Common myeloid progenitor, CD34-positive (primary cell): ENCODE results near the gene CDH4.

Experiments
- CTCF ChIA-PET: fragments of 350-600 bp; sonication (Branson Sonifier 250); formaldehyde crosslinking; loops from one replicate; lab custom pipeline; 2021; ENCODE audit warnings: antibody characterized with exemption; lab: Charles Lee
- POLR2A ChIA-PET: fragments of 350-600 bp; sonication (Branson Sonifier 250); formaldehyde crosslinking; loops from one replicate; lab custom pipeline; 2021; ENCODE audit warnings: antibody characterized with exemption; lab: Charles Lee
- DNase-seq, 3 donors: peaks; one replicate each; pipeline versions ENCODE4 v3.0.0 to v3.0.0-alpha.2; 2013
- H3K27ac ChIP-seq, 2 experiments: 1 replicate in 1 of 2; 2 replicates in 1 of 2; pipeline ENCODE4 v1.7.0; 2013; ENCODE audit warnings: inconsistent platforms in 2 of 2, low read length in 2 of 2, mild to moderate bottlenecking in 2 of 2, low read depth in 1 of 2, moderate library complexity in 1 of 2; ENCODE audit not compliant: severe bottlenecking in 2 of 2, insufficient read depth in 1 of 2, poor library complexity in 1 of 2
- H3K27me3 ChIP-seq, 5 experiments: replicated peaks in 2 of 5; 1 replicate in 3 of 5; 2 replicates in 2 of 5; pipeline versions ENCODE4 v1.6.1 to v1.7.0; 2013; ENCODE audit warnings: low read length in 4 of 5, mild to moderate bottlenecking in 2 of 5, moderate library complexity in 2 of 5, inconsistent platforms in 1 of 5; ENCODE audit not compliant: insufficient read depth in 5 of 5, control insufficient read depth in 4 of 5
- H3K36me3 ChIP-seq, 4 experiments: 1 replicate in 2 of 4; 2 replicates in 2 of 4; pipeline versions ENCODE4 v1.6.1 to v1.7.0; 2013; ENCODE audit warnings: low read length in 3 of 4, control low read depth in 1 of 4, mild to moderate bottlenecking in 1 of 4; ENCODE audit not compliant: control insufficient read depth in 4 of 4, insufficient read depth in 4 of 4
- H3K4me1 ChIP-seq, 4 experiments: 1 replicate in 3 of 4; 2 replicates in 1 of 4; pipeline versions ENCODE4 v1.6.1 to v1.7.1; 2013; ENCODE audit warnings: low read length in 3 of 4, mild to moderate bottlenecking in 3 of 4, control low read depth in 1 of 4, inconsistent platforms in 1 of 4, moderate library complexity in 1 of 4; ENCODE audit not compliant: control insufficient read depth in 4 of 4, insufficient read depth in 4 of 4; ENCODE audit errors: control extremely low read depth in 1 of 4
- H3K4me3 ChIP-seq, 7 experiments: 1 replicate in 4 of 7; 2 replicates in 3 of 7; pipeline versions ENCODE4 v1.5.1 to v1.7.0; 2013; ENCODE audit warnings: mild to moderate bottlenecking in 7 of 7, low read length in 6 of 7, moderate library complexity in 6 of 7, inconsistent platforms in 2 of 7, low read depth in 2 of 7, control low read depth in 1 of 7; ENCODE audit not compliant: insufficient read depth in 4 of 7, control insufficient read depth in 1 of 7; ENCODE audit errors: extremely low read depth in 1 of 7
- H3K9me3 ChIP-seq, 5 experiments: 1 replicate in 4 of 5; 2 replicates in 1 of 5; pipeline versions ENCODE4 v1.6.1 to v1.7.1; 2013; ENCODE audit warnings: low read length in 4 of 5, mild to moderate bottlenecking in 2 of 5, inconsistent platforms in 1 of 5, low read depth in 1 of 5, moderate library complexity in 1 of 5; ENCODE audit not compliant: control insufficient read depth in 4 of 5, insufficient read depth in 2 of 5; ENCODE audit errors: control extremely low read depth in 1 of 5
- WGBS: methylation state at CpG from one replicate; pipeline ENCODE4 v1.1.5; 2013; ENCODE audit not compliant: insufficient coverage; 5-methylcytosine and 5-hydroxymethylcytosine counted together

CDH4 gene

DNA sequence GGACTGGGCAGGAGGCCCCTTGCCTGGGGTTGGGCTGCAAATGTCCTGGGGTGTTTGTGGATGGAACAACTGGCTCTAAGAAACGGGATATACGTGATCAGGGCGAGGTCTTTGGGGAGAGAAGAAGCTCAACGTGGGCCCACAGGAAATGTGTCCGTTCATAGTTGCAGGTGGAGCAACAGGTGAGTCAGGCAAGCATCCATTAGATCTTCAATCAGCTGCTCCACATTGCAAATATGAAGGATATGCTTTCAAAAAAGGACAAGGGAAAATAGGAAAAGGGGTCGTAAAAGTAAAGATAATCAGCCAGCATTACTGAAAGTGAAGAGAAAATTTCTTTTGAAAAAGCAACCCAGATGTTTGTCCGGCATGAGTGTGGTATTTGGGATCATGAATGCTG, 251.0 kb downstream of the CDH4 start:
- ChIA-PET CTCF (interaction anchor here (0.9 kb wide), 1 partner anchor 74 kb away, joined by 3 read pairs; no protein-coding TSS in a partner anchor), POLR2A (interaction anchor here (0.6 kb wide), 1 partner anchor 13 kb away, joined by 3 read pairs; no protein-coding TSS in a partner anchor)
- peaks cover 0 to 3% (median 0%) of the 10 kb centered on the region in 5 experiments for H3K27me3 ChIP-seq
- H3K4me1 ChIP-seq: peaks cover 0 to 17% (median 0%) of the 10 kb centered on the region in 4 experiments
- H3K27ac ChIP-seq: no peak overlapping the region
- WGBS: 82% methylated on average over 7 of the region's 7 CpGs
- H3K36me3 ChIP-seq: no peaks in the 10 kb centered on the region
- no peak for DNase-seq
- peaks cover 0 to 7% (median 0%) of the 10 kb centered on the region in 5 experiments for H3K9me3 ChIP-seq
- H3K4me3 ChIP-seq: no peak overlapping the region

DNA sequence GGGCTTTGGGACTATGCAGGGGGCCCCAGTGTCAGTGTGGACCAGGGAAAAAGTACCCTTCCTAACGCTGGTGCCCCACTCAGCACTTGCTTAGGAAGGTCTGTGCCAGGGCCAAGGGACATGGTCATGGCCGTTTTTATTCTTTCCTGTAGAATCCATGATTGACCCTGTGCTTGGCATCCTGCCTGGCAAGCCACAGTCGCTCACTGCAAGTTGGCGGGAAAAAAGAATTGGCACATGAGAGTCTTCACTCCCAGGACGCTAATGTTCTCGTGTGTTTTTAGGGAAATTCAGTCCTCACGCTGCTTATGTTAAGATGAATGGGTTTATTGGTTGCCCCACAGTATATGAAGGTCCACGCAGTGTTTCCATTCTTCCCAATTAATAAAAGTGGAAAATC, 253.4 kb downstream of the CDH4 start:
- DNase-seq: no peak
- H3K27me3 ChIP-seq: peaks cover 0 to 4% (median 0%) of the 10 kb centered on the region in 5 experiments
- CTCF ChIA-PET: no interaction called here
- WGBS: 100% methylated on average over 7 of the region's 8 CpGs
- H3K27ac ChIP-seq: no peak overlapping the region
- H3K4me1 ChIP-seq: peaks cover 0 to 10% (median 0%) of the 10 kb centered on the region in 4 experiments
- H3K36me3 ChIP-seq: no peaks in the 10 kb centered on the region
- peaks cover 0 to 13% (median 0%) of the 10 kb centered on the region in 5 experiments for H3K9me3 ChIP-seq
- POLR2A ChIA-PET: no interaction called here
- H3K4me3 ChIP-seq: no peak overlapping the region

DNA sequence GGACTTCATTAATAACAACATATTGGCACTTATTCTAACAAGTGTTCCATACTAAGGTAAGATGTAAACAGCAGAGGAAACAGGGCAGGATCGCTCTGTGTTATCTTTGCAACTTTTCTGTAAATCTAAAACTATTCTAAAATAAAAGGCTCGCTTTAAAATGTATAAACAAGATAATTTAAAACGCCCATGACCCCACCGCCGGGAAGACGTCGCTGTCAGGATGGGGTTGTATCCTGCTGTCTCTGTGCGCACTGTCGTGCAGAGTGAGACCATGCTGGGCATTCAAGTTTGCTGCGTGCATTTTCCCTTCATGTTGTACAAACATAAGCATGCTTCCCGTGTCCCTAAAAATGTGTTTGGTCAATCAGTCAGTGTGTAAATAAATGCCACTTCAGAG, 255.7 kb downstream of the CDH4 start:
- ChIA-PET POLR2A (no interaction called here), CTCF (no interaction called here)
- 90% methylated on average over 9 of the region's 11 CpGs for WGBS
- Histone ChIP-seq H3K36me3 (no peaks in the 10 kb centered on the region), H3K9me3 (peaks cover 0 to 13% (median 0%) of the 10 kb centered on the region in 5 experiments), H3K27ac (no peak overlapping the region), H3K4me1 (no peaks in the 10 kb centered on the region), H3K4me3 (no peak overlapping the region), H3K27me3 (peaks cover 0 to 4% (median 0%) of the 10 kb centered on the region in 5 experiments)
- no peak for DNase-seq

DNA sequence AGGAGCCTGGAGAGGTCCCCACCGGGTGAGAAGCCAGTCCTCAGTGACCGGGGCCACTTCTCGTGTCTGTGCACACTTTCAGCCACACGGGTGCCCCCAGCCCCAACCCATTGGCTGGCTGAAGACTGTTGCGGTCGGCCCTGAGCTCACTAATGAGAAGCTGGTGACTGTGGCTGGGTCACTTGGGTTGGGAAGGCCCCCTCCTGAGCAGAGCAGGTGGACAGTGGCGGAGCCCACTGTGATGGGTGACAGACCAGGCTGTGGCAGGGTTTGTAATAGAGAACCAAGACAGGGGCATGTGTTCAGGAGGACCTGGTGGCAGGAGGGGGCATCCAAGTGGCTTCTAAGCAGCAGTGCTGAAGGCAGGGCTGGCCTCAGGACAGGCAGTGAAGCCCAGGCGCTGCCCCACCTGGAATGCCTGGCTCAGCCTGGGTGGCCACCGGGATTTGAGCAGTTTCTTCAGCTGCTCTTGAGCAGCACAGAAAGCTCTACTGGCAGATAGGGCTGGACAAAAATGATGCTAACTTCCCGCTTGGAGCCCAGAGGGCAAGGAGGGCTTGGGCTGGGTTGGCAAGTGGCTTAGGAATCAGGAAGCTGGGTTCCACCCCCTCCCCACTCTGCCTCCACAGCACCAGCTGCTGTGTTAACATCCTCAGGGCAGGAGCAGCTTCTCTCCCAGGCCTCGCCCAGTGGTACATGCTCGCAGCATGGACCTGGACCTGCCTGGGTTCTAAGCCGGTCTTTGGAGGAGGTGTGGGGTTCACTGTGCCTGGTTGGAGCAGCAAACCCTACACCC, 256.4 kb downstream of the CDH4 start:
- Histone ChIP-seq H3K4me3 (no peak overlapping the region), H3K27me3 (peaks cover 0 to 4% (median 0%) of the 10 kb centered on the region in 5 experiments), H3K4me1 (no peaks in the 10 kb centered on the region), H3K27ac (no peak overlapping the region), H3K9me3 (peaks cover 0 to 13% (median 0%) of the 10 kb centered on the region in 5 experiments), H3K36me3 (no peaks in the 10 kb centered on the region)
- CTCF ChIA-PET: no interaction called here
- POLR2A ChIA-PET: no interaction called here
- no peak for DNase-seq
- 85% methylated on average over 12 of the region's 13 CpGs for WGBS

DNA sequence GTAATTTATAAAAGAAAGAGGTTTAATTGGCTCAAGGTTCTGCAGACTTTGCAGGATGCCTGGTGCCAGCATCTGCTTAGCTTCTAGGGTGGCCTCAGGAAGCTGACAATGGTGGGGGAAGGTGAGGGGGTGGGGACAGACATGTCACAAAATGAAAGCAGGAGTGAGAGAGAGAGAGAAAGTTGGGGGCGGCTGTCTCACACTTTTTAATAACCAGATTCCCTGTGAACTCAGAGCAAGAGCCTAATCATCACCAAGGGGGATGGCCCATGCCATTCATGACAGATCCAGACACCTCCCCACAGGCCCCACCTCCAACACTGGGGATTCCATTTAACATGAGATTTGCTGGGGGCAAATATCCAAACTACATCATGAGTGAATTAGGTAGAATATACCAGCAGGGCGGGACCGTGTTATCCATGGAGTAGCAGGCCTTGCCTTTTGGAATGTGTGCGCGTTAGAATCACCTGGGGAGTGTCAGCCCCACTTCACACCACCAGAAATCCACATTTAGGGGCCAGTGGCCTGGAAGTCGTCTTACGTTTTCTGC, 258.8 kb downstream of the CDH4 start:
- H3K36me3 ChIP-seq: no peaks in the 10 kb centered on the region
- POLR2A ChIA-PET: no interaction called here
- 78% methylated on average over 6 of the region's 7 CpGs for WGBS
- H3K4me1 ChIP-seq: no peaks in the 10 kb centered on the region
- H3K27ac ChIP-seq: no peak overlapping the region
- H3K27me3 ChIP-seq: peaks cover 0 to 4% (median 0%) of the 10 kb centered on the region in 5 experiments
- DNase-seq: no peak
- H3K4me3 ChIP-seq: no peak overlapping the region
- CTCF ChIA-PET: no interaction called here
- peaks cover 0 to 11% (median 0%) of the 10 kb centered on the region in 5 experiments for H3K9me3 ChIP-seq

DNA sequence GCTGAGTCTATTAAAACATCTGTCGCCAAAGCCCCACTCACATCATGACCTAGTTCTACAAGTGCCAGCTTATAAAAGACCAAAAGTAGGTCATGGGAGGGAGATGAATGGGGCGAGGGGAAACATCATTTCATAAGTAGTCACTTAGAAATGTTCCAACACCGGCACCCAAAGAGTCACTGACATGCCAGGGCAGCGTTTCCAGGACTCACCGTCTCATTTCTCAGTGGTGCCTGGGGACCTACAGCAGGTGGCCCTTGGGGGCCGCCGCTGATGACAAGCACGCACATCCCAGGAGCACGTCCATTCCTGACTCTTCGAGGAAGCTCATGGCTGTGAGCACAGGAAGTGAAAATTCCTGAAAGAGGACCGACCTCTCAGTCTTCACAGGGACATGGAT, 260.4 kb downstream of the CDH4 start:
- POLR2A ChIA-PET: no interaction called here
- CTCF ChIA-PET: no interaction called here

More for the DNA sequence above, 260.4 kb downstream of the CDH4 start:
- Histone ChIP-seq H3K4me3 (no peak overlapping the region), H3K9me3 (peaks cover 0 to 11% (median 0%) of the 10 kb centered on the region in 5 experiments), H3K27ac (no peak overlapping the region), H3K4me1 (no peaks in the 10 kb centered on the region), H3K36me3 (no peaks in the 10 kb centered on the region), H3K27me3 (peaks cover 0 to 11% (median 0%) of the 10 kb centered on the region in 5 experiments)
- DNase-seq: no peak
- WGBS: 91% methylated on average over 10 of the region's 11 CpGs
